Measurements from ENCODE around the gene AAMP.

The AAMP gene

DNA sequence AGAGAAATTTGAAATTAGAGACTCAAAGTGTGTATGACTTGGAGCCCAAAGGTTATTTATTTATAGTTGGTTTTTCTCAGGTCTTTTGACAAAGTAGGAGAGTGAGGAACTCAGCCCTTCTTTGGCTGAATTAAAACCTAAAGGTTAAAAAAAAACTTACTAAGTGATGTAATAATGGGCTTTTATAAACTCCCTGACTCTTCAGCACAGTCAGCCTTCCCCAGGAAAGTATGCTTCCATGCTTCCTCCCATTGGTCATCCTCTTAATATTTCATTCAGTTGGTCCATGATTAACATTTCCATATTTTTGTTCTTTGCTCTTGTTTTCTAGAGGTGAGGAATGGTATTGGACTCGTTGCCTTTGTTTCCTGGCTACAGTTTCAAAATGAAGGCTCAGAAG, 45.8 kb downstream of the AAMP start:
- DNase-seq (ENCODE audit: low read depth in 2 of 2) = no peak

DNA sequence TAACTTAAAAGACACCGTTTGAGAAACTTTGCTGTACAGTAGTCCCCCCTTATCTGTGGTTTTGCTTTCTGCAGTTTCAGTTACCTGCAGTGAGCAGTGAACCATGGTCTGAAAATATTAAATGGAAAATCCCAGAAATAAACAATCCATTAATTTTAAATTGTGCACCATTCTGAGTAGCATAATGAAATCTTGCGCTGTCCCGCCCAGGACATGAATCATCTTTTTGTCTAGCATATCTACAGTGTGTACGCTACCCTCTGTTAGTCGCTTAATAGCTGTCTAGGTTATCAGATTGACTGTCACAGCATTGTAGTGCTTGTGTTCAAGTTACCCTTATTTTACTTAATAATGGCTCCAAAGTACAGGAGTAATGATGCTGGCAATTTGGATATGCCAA, 46.9 kb downstream of the AAMP start:
- no peak for DNase-seq (ENCODE audit: low read depth in 2 of 2)

DNA sequence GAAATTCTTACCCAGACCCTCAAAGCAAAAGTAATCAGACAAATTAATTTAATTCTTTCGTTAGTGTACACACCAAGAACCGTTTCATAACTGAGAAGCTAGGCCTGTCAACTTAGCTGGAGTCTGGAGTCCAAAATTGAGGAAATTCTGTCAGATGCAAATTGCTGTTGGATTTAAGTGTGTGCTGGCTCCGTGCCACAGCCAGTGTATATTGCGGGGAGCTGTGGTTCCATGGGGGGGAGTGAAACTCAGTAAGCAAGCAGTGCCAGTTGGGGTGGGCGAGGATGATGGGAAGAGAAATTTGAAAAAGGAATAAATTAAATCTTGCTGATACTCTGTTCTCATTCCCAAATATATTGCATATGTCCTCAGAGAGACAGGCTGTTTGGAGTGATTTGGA, 48.9 kb downstream of the AAMP start:
- DNase-seq (ENCODE audit: low read depth in 2 of 2) = no peak

DNA sequence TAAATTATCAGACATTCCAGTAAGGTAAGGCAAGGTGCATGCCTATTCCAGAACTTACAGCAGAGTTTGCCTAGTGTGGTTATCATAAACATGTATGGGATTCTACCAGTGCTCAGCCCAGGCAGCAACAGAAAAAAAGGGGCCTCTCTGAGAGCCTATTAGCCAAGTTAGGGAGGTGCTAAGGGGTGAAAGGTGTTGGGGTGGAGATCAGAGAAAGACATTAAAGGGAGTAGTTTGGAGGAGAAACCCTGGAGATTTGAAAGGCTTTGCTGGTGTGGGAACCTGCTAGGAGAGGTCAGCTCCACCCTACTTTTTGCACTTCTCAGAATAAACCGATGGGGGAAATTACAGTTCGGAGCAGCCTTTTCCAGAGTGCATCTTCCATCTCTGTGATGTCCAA, 50.0 kb downstream of the AAMP start:
- DNase-seq (ENCODE audit: low read depth in 2 of 2) = no peak

DNA sequence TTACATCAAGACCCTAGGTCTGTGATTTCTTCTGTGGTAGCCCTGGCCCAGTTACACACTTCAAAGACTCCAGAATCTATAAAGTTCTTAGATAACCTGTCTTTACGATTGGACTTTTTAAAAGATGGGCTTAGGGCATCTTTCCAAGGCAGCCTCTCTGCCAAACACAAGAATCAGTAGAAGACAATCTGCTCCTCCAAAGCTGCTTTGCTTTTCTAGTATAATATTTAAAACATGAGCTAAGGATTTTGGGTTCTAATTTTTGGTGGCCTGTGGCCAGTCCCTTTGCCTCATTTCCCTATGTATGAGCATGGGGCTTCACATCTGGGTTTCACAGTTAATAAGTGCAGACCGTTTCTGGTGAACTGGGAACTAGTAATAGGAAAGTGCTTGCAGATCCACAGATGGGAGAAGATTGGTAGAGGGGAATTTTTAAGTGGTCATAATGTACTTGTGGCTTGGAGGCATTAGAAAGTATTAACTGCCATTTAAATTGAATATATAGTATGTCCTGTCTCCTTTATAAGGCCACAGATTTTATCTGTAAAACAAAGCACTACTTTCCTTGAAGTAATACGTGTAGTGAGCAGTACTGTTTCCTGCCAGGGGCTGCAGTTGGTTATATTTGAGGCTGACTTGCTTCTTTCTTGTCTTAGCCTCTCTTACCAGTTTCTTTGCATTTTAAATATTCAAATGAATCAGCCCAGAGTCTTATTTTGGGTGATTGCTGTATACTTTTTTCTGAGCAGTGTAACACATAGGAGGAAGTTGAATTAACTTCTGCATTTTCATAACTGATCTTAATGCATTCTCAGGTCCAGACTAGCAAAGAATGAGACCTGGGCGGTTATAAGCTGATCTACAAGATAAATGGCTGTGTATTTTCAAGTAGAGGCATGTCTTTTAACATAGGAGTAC, 51.4 kb downstream of the AAMP start:
- DNase-seq (ENCODE audit: low read depth in 2 of 2) = no peak

DNA sequence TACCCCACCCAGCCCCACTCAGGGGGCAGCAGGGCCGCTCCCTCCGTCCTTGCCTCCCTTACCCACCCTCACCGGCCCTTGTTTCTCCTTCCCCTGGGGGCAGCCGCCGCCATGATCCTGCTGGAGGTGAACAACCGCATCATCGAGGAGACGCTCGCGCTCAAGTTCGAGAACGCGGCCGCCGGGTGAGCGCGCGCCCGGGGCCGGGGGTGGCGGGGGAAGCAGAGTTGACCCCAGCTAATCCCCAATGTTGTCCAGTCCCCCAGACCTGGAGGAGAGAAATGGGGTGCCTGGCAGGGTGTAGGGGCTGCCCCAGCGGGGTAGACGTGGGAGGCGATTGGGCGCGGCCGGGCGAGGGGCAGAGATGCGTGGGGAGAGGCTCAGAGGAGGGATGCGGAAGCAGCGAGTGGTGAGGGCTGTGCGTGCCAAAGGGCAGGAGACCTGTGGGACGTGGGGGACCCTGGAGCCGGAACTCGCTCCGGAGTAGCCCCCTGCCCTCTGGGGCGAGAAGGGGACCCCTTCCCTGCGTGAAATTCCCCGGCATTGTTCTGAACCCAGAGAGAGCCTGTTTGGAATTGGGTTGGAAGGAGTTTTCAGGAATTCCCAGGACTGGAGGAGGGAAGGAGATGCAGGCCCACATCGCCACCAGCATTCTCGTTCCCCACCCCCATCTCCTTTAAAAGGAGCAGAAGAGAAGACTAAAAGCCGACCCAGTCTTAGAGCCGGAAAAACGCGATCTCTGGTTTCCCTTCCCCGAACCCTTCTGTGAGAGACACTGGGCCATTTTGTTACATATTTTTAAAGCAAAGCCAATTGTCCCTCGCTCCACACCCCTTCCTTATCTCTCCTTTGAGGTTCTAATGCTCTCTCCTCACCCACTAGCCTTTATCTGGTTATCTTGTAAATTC, 52.3 kb downstream of the AAMP start:
- peak; percentile 59 to 69 for DNase-seq (ENCODE audit: low read depth in 2 of 2)

DNA sequence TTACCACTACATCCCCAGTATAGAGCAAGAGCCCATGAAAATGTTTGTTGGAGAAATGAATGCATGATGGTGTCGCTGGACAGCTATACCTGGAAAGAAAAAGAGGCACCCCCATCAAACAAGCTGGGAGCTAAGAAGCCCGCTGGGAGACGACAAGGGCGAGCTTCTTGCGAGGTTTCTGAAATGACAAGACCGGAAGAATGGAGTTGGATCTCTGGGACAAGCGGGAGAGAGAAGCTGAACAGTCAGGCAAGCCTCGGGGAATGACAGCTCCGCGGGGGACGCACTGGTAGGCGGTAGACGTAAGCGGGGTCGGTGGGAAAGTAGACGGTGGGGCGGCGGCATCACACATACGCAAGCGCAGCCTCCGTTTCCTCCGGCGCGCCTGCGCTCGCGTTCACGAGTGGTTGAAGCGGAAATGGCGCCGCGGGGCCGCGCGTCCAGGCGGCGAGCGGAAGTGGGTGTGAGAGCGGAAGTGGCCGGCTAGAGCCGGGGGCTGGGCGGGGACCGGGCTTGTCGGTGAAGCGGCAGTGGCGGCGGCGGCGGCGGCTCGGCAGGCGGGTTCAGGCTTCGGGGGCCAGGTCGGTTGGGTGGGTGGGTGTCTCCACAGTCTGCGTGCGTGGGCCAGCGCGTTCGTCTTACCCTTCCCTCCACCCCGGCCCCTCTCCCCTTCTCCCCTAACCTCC, 53.1 kb downstream of the AAMP start, which contains the start of gene ARPC2:
Gene ARPC2, plus strand, starts transcription at position 516 of the 686 bp plus-strand sequence. CDS start 282 bp downstream, outside the sequence.
- peak; percentile 85 to 92 for DNase-seq (ENCODE audit: low read depth in 2 of 2)

DNA sequence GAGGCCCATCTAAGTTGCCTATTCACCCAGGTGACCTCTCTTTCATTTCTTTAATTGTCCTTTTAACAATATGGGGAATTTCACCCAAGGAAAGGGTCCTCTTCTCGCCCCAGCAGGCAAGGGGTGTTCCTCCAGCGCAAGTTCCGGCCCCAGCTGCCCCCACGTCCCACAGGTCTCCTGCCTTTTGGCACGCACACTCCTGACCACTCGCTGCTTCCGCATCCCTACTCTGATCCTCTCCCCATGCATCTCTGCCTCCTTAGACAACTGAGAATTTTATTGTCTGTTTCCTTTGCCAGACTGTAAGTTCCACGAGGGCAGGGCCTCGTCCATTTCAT, 53.6 kb downstream of the AAMP start:
- DNase-seq (ENCODE audit: low read depth in 2 of 2) = no peak

Measured in activated CD8-positive, alpha-beta memory T cell treated with anti-CD3 and anti-CD28 coated beads for 4 hours (primary cell).